ENCODE measurements around the gene KRTAP9-2. TPM values are rescaled to one million over a fixed set of nuclear protein-coding genes. Genes with fewer than 3 reads are reported as not detected.
"Not testable (repeated sequence)": the region's sequence is repeated elsewhere in the genome, so short reads cannot be mapped to it uniquely, and the experiment has no call there.

Gene KRTAP9-2
- total RNA-seq, 2 experiments from 2014 or later, result not detected

GRCh38 chr17:41251261-41251660, 24.8 kb downstream of the KRTAP9-2 start:
- Mint-ChIP-seq H3K27me3 (peaks cover 25% of the 10 kb centered on the region), H3K4me3 (no peak overlapping the region), H3K27ac (no peak overlapping the region), H3K36me3 (ENCODE audit: low read depth) (no peaks in the 10 kb centered on the region), H3K9me3 (no peaks in the 10 kb centered on the region), H3K4me1 (no peaks in the 10 kb centered on the region)
- CTCF ChIA-PET, result no interaction called here
- DNase-seq, result no peak
- POLR2A ChIA-PET, result no interaction called here

- H3K27me3 Mint-ChIP-seq, result peaks cover 36% of the 10 kb centered on the region
- no peak overlapping the region for H3K27ac Mint-ChIP-seq
- ChIA-PET POLR2A (no interaction called here), CTCF (no interaction called here)
- DNase-seq, result no peak
- H3K9me3 Mint-ChIP-seq, result no peaks in the 10 kb centered on the region
- no peak overlapping the region for H3K4me3 Mint-ChIP-seq
- H3K36me3 Mint-ChIP-seq (ENCODE audit: low read depth), result no peaks in the 10 kb centered on the region
- no peaks in the 10 kb centered on the region for H3K4me1 Mint-ChIP-seq
These were observed 28.4 kb downstream of the KRTAP9-2 start for GRCh38 chr17:41254861-41255260.

- H3K27ac Mint-ChIP-seq; POLR2A ChIA-PET; CTCF ChIA-PET; H3K4me3 Mint-ChIP-seq; H3K4me1 Mint-ChIP-seq; H3K36me3 Mint-ChIP-seq (ENCODE audit: low read depth); H3K9me3 Mint-ChIP-seq; DNase-seq: not testable (repeated sequence)
- H3K27me3 Mint-ChIP-seq, result peaks cover 35% of the 10 kb centered on the region
These were observed 29.2 kb downstream of the KRTAP9-2 start, which contains the start of gene KRTAP9-9 for GRCh38 chr17:41255381-41256290. Gene KRTAP9-9 (plus strand): TSS chr17:41255384.

GRCh38 chr17:41256291-41256685, 29.8 kb downstream of the KRTAP9-2 start:
- H3K9me3 Mint-ChIP-seq, result peaks cover 4% of the 10 kb centered on the region
- H3K36me3 Mint-ChIP-seq (ENCODE audit: low read depth), result no peaks in the 10 kb centered on the region
- no peak overlapping the region for H3K4me3 Mint-ChIP-seq
- no peak overlapping the region for H3K27ac Mint-ChIP-seq
- H3K4me1 Mint-ChIP-seq, result no peaks in the 10 kb centered on the region
- DNase-seq, result no peak
- ChIA-PET POLR2A (no interaction called here), CTCF (no interaction called here)
- peaks cover 40% of the 10 kb centered on the region for H3K27me3 Mint-ChIP-seq

- POLR2A ChIA-PET, result no interaction called here
- peaks cover 41% of the 10 kb centered on the region for H3K27me3 Mint-ChIP-seq
- no peaks in the 10 kb centered on the region for H3K4me1 Mint-ChIP-seq
- H3K9me3 Mint-ChIP-seq, result peaks cover 4% of the 10 kb centered on the region
- no peak overlapping the region for H3K4me3 Mint-ChIP-seq
- DNase-seq, result no peak
- CTCF ChIA-PET, result no interaction called here
- no peak overlapping the region for H3K27ac Mint-ChIP-seq
- H3K36me3 Mint-ChIP-seq (ENCODE audit: low read depth), result no peaks in the 10 kb centered on the region
These were observed 32.0 kb downstream of the KRTAP9-2 start for GRCh38 chr17:41258406-41258805.

GRCh38 chr17:41263212-41263611, 36.8 kb downstream of the KRTAP9-2 start:
- H3K27me3 Mint-ChIP-seq, result peaks cover 39% of the 10 kb centered on the region
- no peak overlapping the region for H3K4me3 Mint-ChIP-seq
- no peaks in the 10 kb centered on the region for H3K4me1 Mint-ChIP-seq
- no peak for DNase-seq
- peaks cover 4% of the 10 kb centered on the region for H3K9me3 Mint-ChIP-seq
- no peaks in the 10 kb centered on the region for H3K36me3 Mint-ChIP-seq (ENCODE audit: low read depth)
- ChIA-PET POLR2A (interaction anchor here (0.5 kb wide), 1 partner anchor 13 kb away, joined by 3 read pairs; no protein-coding TSS in a partner anchor), CTCF (no interaction called here)
- no peak overlapping the region for H3K27ac Mint-ChIP-seq

GRCh38 chr17:41264599-41264998, 38.2 kb downstream of the KRTAP9-2 start:
- H3K36me3 Mint-ChIP-seq (ENCODE audit: low read depth), result no peaks in the 10 kb centered on the region
- H3K4me1 Mint-ChIP-seq, result no peaks in the 10 kb centered on the region
- CTCF ChIA-PET, result no interaction called here
- POLR2A ChIA-PET, result no interaction called here
- peaks cover 34% of the 10 kb centered on the region for H3K27me3 Mint-ChIP-seq
- no peak overlapping the region for H3K27ac Mint-ChIP-seq
- no peak overlapping the region for H3K4me3 Mint-ChIP-seq
- no peak for DNase-seq
- H3K9me3 Mint-ChIP-seq, result peaks cover 4% of the 10 kb centered on the region

GRCh38 chr17:41265078-41265477, 38.6 kb downstream of the KRTAP9-2 start, which contains the start of gene KRTAP9-6:
Gene KRTAP9-6 (plus strand): TSS chr17:41265378. CDS start chr17:41265378, 0 bp downstream.
- DNase-seq, result no peak
- Mint-ChIP-seq H3K27ac (no peak within 1 kb of the TSS), H3K9me3 (peaks cover 2% of the 10 kb centered on the region), H3K27me3 (peaks cover 34% of the 10 kb centered on the region), H3K36me3 (ENCODE audit: low read depth) (no peaks in the 10 kb centered on the region), H3K4me3 (no peak within 1 kb of the TSS), H3K4me1 (no peaks in the 10 kb centered on the region)
- CTCF ChIA-PET, result no interaction called here
- POLR2A ChIA-PET, result no interaction called here

- Mint-ChIP-seq H3K27ac (no peak overlapping the region), H3K4me1 (peaks cover 8% of the 10 kb centered on the region), H3K27me3 (peaks cover 19% of the 10 kb centered on the region), H3K36me3 (ENCODE audit: low read depth) (no peaks in the 10 kb centered on the region), H3K4me3 (no peak overlapping the region), H3K9me3 (no peaks in the 10 kb centered on the region)
- POLR2A ChIA-PET, result no interaction called here
- CTCF ChIA-PET, result no interaction called here
- DNase-seq, result no peak
These were observed 41.3 kb downstream of the KRTAP9-2 start for GRCh38 chr17:41267711-41268110.

- POLR2A ChIA-PET, H3K27ac Mint-ChIP-seq: not testable (repeated sequence)
These were observed 44.9 kb downstream of the KRTAP9-2 start for GRCh38 chr17:41271323-41271722.

GRCh38 chr17:41271858-41272257, 45.4 kb downstream of the KRTAP9-2 start:
- Mint-ChIP-seq H3K27ac (no peak overlapping the region), H3K4me3 (no peak overlapping the region), H3K27me3 (peaks cover 19% of the 10 kb centered on the region), H3K9me3 (no peaks in the 10 kb centered on the region), H3K36me3 (ENCODE audit: low read depth) (no peaks in the 10 kb centered on the region), H3K4me1 (peaks cover 8% of the 10 kb centered on the region)
- no peak for DNase-seq
- ChIA-PET POLR2A (no interaction called here), CTCF (no interaction called here)

More at GRCh38 chr17:41271323-41271722, 44.9 kb downstream of the KRTAP9-2 start:
- H3K4me3 Mint-ChIP-seq; CTCF ChIA-PET; DNase-seq; H3K4me1 Mint-ChIP-seq; H3K36me3 Mint-ChIP-seq (ENCODE audit: low read depth); H3K9me3 Mint-ChIP-seq: not testable (repeated sequence)
- peaks cover 16% of the 10 kb centered on the region for H3K27me3 Mint-ChIP-seq

- CTCF ChIA-PET; DNase-seq; H3K27ac Mint-ChIP-seq; H3K36me3 Mint-ChIP-seq (ENCODE audit: low read depth); H3K4me3 Mint-ChIP-seq; H3K9me3 Mint-ChIP-seq; H3K4me1 Mint-ChIP-seq: not testable (repeated sequence)
- peaks cover 14% of the 10 kb centered on the region for H3K27me3 Mint-ChIP-seq
- POLR2A ChIA-PET, result interaction anchor here (0.6 kb wide), 1 partner anchor 12 kb away, joined by 3 read pairs; no protein-coding TSS in a partner anchor
These were observed 49.3 kb downstream of the KRTAP9-2 start, which contains the start of gene KRTAP9-7 for GRCh38 chr17:41275648-41276190. Gene KRTAP9-7 (plus strand): TSS chr17:41275698. CDS start chr17:41275698, 0 bp downstream.
